Measurements from ENCODE around the gene PIP4K2B.

Gene PIP4K2B

GRCh38 chr17:38799501-38800236, at the start of gene PIP4K2B:
Gene PIP4K2B (minus strand): TSS chr17:38799556. CDS start chr17:38799424, 132 bp downstream.
- peak within 1 kb of the TSS; percentile 91 for H3K4me3 ChIP-seq (ENCODE audit: low read length, poor library complexity, severe bottlenecking)
- peak within 1 kb of the TSS; percentile 90 for H2AFZ ChIP-seq (ENCODE audit: low read length)
- TF ChIP-seq EZH2phosphoT487 (IDR thresholded peaks at IDR 0.05; ENCODE audit: borderline replicate concordance) (no peak), CTCF (conservative IDR thresholded peaks at IDR 0.05; ENCODE audit: low read length) (no peak)
- no peaks in the 10 kb centered on the region for H3K9me2 ChIP-seq (replicated peaks; ENCODE audit: low read depth, low read length)
- peaks cover 44% of the 10 kb centered on the region for H3K79me2 ChIP-seq (ENCODE audit: insufficient read depth, low read length)
- H3K4me2 ChIP-seq (ENCODE audit: low read depth, low read length, poor library complexity, severe bottlenecking), result peak within 1 kb of the TSS; percentile 99
- no peaks in the 10 kb centered on the region for H3K27me3 ChIP-seq (ENCODE audit: insufficient read depth, low read length, poor library complexity, severe bottlenecking)
- H3K9me3 ChIP-seq (ENCODE audit: insufficient read depth, low read depth, low read length), result no peaks in the 10 kb centered on the region
- H3K9ac ChIP-seq (ENCODE audit: low read depth, low read length, poor library complexity, severe bottlenecking), result peak within 1 kb of the TSS; percentile 86
- H3F3A ChIP-seq (ENCODE audit: low read depth), result no peaks in the 10 kb centered on the region
- peaks cover 33% of the 10 kb centered on the region for H3K4me1 ChIP-seq (ENCODE audit: insufficient read depth, low read length, poor library complexity, severe bottlenecking)
- H3K36me3 ChIP-seq (ENCODE audit: insufficient read depth, low read length), result peaks cover 35% of the 10 kb centered on the region
- H4K20me1 ChIP-seq (ENCODE audit: insufficient read depth, low read length, poor library complexity, severe bottlenecking), result peaks cover 27% of the 10 kb centered on the region

- Histone ChIP-seq H2AFZ (ENCODE audit: low read length) (no peak overlapping the region), H3K9ac (ENCODE audit: low read depth, low read length, poor library complexity, severe bottlenecking) (no peak overlapping the region), H3K4me3 (ENCODE audit: low read length, poor library complexity, severe bottlenecking) (no peak overlapping the region), H3K27me3 (ENCODE audit: insufficient read depth, low read length, poor library complexity, severe bottlenecking) (peaks cover 6% of the 10 kb centered on the region), H3K79me2 (ENCODE audit: insufficient read depth, low read length) (peaks cover 52% of the 10 kb centered on the region), H3K9me3 (ENCODE audit: insufficient read depth, low read depth, low read length) (no peaks in the 10 kb centered on the region), H3K9me2 (replicated peaks; ENCODE audit: low read depth, low read length) (no peaks in the 10 kb centered on the region), H3F3A (ENCODE audit: low read depth) (peaks cover 12% of the 10 kb centered on the region), H3K36me3 (ENCODE audit: insufficient read depth, low read length) (peaks cover 52% of the 10 kb centered on the region; the same call in 1 of the 2 replicates), H3K4me2 (ENCODE audit: low read depth, low read length, poor library complexity, severe bottlenecking) (no peak overlapping the region), H3K4me1 (ENCODE audit: insufficient read depth, low read length, poor library complexity, severe bottlenecking) (peaks cover 24% of the 10 kb centered on the region), H4K20me1 (ENCODE audit: insufficient read depth, low read length, poor library complexity, severe bottlenecking) (peaks cover 58% of the 10 kb centered on the region)
- no peak for TF ChIP-seq CTCF (conservative IDR thresholded peaks at IDR 0.05; ENCODE audit: low read length)
- no peak for TF ChIP-seq EZH2phosphoT487 (IDR thresholded peaks at IDR 0.05; ENCODE audit: borderline replicate concordance)
Observed at GRCh38 chr17:38848557-38848891, 49.2 kb upstream of the PIP4K2B start.

GRCh38 chr17:38844261-38844757, 45.0 kb upstream of the PIP4K2B start:
- TF ChIP-seq EZH2phosphoT487 (IDR thresholded peaks at IDR 0.05; ENCODE audit: borderline replicate concordance), result no peak
- TF ChIP-seq CTCF (conservative IDR thresholded peaks at IDR 0.05; ENCODE audit: low read length), result no peak

More at GRCh38 chr17:38844261-38844757, 45.0 kb upstream of the PIP4K2B start:
- no peak overlapping the region for H3K9ac ChIP-seq (ENCODE audit: low read depth, low read length, poor library complexity, severe bottlenecking)
- peaks cover 3% of the 10 kb centered on the region for H3K4me1 ChIP-seq (ENCODE audit: insufficient read depth, low read length, poor library complexity, severe bottlenecking)
- peaks cover 10% of the 10 kb centered on the region for H3K79me2 ChIP-seq (ENCODE audit: insufficient read depth, low read length)
- H3K9me3 ChIP-seq (ENCODE audit: insufficient read depth, low read depth, low read length), result no peaks in the 10 kb centered on the region
- H2AFZ ChIP-seq (ENCODE audit: low read length), result no peak overlapping the region
- H3F3A ChIP-seq (ENCODE audit: low read depth), result peaks cover 7% of the 10 kb centered on the region
- no peak overlapping the region for H3K4me3 ChIP-seq (ENCODE audit: low read length, poor library complexity, severe bottlenecking)
- peaks cover 20% of the 10 kb centered on the region; the same call in 1 of the 2 replicates for H3K36me3 ChIP-seq (ENCODE audit: insufficient read depth, low read length)
- H3K9me2 ChIP-seq (replicated peaks; ENCODE audit: low read depth, low read length), result no peaks in the 10 kb centered on the region
- peaks cover 17% of the 10 kb centered on the region for H4K20me1 ChIP-seq (ENCODE audit: insufficient read depth, low read length, poor library complexity, severe bottlenecking)
- H3K4me2 ChIP-seq (ENCODE audit: low read depth, low read length, poor library complexity, severe bottlenecking), result no peak overlapping the region
- no peaks in the 10 kb centered on the region for H3K27me3 ChIP-seq (ENCODE audit: insufficient read depth, low read length, poor library complexity, severe bottlenecking)
